Stimulated activated CD4-positive, alpha-beta T cell treated with anti-CD3 and anti-CD28 coated beads, Interleukin-15, amount 100 ng/mL, for 48 hours (primary cell): ENCODE measurements around the gene KRT16.
"Not testable (repeated sequence)": the region's sequence is repeated elsewhere in the genome, so short reads cannot be mapped to it uniquely, and the experiment has no call there.

Experiments used
- DNase-seq, 2 donors: peaks; one replicate each; pipeline ENCODE4 v3.0.0-alpha.2; 2020; ENCODE audit warnings: low read depth in 2 of 2

The KRT16 gene

GRCh38 chr17:41612376-41613160, at the start of gene KRT16:
TSS of gene KRT16 (minus strand) at chr17:41612767. CDS start at chr17:41612688, 79 bp downstream.
- not testable (repeated sequence) for DNase-seq

- no peak for DNase-seq
Observed at GRCh38 chr17:41660221-41660711, 47.7 kb upstream of the KRT16 start.

- no peak for DNase-seq
Observed at GRCh38 chr17:41659427-41660212, 47.1 kb upstream of the KRT16 start.

DNA sequence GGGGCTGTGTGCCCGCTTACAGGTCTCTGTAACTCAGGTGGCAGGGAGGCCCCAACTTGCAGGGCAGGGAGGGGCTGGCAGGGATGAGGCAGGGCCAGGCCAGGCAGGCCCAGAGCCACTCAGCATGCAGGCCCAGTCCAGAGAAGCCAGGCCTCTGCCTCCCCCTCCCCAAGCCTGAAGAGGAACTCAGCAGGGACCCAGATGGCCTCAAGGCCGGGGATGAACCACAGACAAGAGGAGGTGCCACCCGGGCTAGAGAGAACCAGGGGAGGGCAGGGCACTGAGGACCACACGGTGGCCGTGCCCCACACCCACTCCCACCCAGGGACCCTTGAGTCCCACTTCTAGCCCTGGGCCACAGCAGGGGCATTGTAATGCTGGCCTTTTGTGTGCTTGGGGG, 46.3 kb upstream of the KRT16 start:
- no peak for DNase-seq

DNA sequence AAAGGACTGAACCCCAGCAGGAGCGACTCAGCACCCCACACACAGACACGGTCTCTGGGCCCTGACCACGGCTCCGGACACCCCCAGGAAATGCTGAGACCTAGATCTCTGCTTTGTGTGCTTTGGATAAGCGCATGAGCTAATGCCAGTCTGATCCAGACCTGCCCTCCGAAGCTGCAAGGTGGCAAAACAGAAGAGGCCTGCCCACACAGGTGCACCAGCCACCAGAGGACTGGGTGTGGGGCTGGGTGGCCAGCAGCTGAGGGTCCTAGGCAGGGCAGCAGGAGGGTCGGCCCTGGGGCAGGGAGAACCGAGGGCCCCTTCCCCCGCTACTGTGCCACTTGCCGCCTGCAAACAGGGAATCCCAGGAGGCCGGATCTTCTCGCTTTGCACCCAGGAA, 45.4 kb upstream of the KRT16 start:
- no peak for DNase-seq

- DNase-seq, result no peak
Observed at GRCh38 chr17:41657176-41657754, 44.7 kb upstream of the KRT16 start.

DNA sequence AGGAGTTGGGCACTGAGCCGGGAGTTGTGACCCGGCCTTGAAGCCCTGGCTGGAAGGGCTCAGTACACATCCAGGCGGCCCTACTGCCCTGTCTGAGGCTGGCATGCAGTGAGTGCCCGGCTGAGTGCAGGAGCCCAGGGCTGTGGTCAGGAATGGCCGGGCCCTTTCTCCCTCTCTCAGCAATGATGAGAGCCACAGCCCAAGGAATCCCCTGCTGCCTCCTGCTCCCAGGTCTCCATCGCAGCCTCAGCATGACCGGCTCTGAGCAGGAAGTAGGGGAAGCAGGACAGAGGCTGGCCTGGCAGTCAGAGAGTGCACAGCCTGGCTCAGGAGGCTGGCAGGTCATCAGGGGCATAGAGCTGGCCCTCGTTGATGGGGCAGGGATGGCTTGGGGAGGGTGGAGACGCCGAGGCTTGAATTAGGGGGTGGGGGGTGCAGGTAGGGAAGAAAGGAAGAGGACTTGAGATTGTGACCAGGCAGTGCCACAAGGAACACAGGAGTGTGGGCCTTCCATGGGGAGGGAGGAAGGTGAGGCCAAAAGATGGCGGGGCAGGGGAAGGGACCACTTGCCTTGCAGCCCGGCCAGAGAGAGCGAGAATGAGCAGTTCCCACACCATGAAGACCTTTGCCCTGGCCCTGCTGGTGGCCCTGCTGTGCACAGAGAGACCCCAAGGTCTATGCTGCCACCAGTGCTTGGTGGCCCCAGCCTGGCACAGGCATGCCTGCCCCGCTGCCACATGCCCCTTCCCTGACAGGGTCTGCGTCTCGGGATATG, 43.9 kb upstream of the KRT16 start:
- DNase-seq, result no peak

DNA sequence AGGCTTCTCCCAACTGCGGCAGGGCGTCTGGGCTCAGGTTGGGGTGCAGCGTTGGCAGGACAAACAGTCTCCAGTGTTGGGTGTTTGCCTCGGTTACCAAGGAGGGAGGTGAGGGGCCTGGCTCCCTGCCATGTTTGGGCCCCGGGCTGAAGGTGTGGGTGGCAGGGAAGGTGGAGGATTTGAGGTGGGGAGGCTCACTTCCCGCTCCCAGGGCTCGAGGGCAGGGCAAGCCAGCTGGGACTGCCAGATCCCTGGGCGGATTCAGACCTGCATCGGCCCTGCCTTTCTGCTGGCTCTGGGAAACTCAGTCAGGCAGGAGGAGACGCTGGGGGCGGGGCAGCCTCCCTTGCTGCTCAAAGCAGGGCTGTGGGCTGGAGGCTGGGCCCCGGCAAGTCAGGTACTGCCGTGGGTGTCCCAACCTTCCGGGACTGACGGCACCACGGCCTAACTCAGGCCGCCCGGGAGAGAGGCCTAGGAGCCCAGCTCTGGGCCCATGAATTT, 43.1 kb upstream of the KRT16 start:
- DNase-seq, result no peak

- no peak for DNase-seq
Observed at GRCh38 chr17:41654678-41655607, 42.4 kb upstream of the KRT16 start.

GRCh38 chr17:41653892-41654677, 41.5 kb upstream of the KRT16 start:
- no peak for DNase-seq

- DNase-seq, result no peak
Observed at GRCh38 chr17:41653421-41653820, 40.9 kb upstream of the KRT16 start.

- no peak for DNase-seq
Observed at GRCh38 chr17:41652461-41652970, 39.9 kb upstream of the KRT16 start.

DNA sequence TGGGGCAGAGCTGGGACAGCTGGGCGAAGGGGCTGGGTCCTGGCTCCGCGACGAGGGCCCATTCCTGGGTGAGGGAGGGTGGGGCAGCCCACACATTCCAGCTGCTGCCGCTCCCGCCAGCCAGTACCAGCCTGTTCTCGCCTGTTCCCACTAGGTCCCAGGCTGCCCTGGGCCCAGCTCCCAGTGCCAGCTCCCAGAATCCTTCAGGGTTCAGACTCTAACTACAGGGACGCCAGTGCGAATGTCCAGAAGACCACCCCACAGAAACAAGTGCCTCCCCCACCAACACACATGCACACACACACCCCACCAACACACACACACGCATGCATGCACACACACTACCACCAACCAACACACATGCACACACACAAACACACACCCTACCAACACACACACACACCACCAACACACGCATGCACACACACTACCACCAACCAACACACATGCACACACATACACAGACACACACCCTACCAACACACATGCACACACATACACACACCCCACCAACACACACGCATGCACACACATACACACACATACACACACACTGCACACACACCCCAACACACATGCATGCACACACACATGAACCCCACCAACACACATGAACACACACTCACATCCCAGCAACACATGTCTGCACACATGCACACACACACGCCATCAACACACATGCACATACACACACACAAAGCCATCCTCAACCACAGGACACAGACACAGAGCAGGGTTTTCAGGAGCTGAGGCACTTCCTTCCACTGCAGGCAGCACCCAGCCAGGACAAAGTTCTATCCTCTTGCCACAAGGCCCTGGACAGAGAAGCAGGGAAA, 39.3 kb upstream of the KRT16 start:
- DNase-seq, result no peak

GRCh38 chr17:41650794-41651624, 38.4 kb upstream of the KRT16 start:
- DNase-seq, result no peak

GRCh38 chr17:41649923-41650519, 37.5 kb upstream of the KRT16 start:
- DNase-seq, result no peak

- peak; percentile 61 to 81 for DNase-seq
Observed at GRCh38 chr17:41648411-41649195, 36.0 kb upstream of the KRT16 start.
